ENCODE data around the gene SPAG16.

DNA sequence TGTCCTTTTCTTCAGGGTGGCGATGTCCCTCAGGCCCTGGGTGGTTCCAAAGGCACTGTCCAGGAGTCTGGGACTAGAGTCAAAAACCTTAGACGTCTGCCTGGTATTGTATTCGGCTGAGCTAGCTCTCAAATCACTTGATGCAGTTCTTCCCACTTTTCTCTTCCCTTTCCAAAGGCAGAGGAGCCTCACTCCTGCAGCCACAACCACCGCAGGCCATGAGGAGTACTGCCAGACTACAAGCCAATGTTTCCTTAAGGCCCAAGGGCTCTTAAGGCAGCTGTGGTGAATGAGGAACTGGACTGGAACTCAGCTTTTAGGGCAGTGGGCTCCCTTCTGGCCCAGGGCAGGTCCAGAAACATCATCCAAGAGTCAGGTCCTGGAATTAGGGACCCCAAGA, 360.7 kb downstream of the SPAG16 start:
- TF ChIP-seq, protein P1, sequence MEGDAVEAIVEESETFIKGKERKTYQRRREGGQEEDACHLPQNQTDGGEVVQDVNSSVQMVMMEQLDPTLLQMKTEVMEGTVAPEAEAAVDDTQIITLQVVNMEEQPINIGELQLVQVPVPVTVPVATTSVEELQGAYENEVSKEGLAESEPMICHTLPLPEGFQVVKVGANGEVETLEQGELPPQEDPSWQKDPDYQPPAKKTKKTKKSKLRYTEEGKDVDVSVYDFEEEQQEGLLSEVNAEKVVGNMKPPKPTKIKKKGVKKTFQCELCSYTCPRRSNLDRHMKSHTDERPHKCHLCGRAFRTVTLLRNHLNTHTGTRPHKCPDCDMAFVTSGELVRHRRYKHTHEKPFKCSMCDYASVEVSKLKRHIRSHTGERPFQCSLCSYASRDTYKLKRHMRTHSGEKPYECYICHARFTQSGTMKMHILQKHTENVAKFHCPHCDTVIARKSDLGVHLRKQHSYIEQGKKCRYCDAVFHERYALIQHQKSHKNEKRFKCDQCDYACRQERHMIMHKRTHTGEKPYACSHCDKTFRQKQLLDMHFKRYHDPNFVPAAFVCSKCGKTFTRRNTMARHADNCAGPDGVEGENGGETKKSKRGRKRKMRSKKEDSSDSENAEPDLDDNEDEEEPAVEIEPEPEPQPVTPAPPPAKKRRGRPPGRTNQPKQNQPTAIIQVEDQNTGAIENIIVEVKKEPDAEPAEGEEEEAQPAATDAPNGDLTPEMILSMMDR (IDR thresholded peaks at IDR 0.05) = no peak
- no peak for TF ChIP-seq POLR2A (IDR thresholded peaks at IDR 0.05)
